Stimulated activated CD8-positive, alpha-beta memory T cell treated with anti-CD3 and anti-CD28 coated beads, Interleukin-4, amount 100 ng/mL, for 48 hours (primary cell): ENCODE data around the gene ZSCAN18.

Source experiments
- DNase-seq: peaks from one replicate; pipeline ENCODE4 v3.0.0-alpha.2; 2020

Gene ZSCAN18

DNA sequence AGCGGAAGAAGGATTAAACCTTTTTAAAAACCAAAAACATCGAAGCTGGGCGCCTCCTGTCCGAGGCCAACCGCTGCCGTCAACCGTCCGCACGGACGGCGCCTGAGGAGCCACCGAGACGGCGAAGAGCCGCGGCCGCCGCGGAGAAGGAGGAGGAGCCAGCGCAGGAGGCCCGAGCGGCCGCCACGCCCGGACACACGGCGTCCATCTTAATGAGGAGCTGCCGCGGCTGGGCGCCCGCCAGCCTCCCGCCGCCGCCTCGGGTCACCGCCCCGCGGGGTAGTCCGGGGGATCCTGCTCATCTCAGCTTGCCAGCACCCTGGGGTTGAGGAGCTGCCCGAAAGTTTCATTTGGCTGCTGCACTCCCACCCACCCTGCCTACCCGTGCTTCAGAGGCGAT is 53.6 kb downstream of the ZSCAN18 start:
- no peak for DNase-seq

GRCh38 chr19:58042495-58043340 is 55.3 kb downstream of the ZSCAN18 start:
- DNase-seq, result no peak

- no peak for DNase-seq
Observed at GRCh38 chr19:58040751-58041525, 57.1 kb downstream of the ZSCAN18 start.

GRCh38 chr19:58038688-58039204 is 59.3 kb downstream of the ZSCAN18 start:
- DNase-seq, result no peak

DNA sequence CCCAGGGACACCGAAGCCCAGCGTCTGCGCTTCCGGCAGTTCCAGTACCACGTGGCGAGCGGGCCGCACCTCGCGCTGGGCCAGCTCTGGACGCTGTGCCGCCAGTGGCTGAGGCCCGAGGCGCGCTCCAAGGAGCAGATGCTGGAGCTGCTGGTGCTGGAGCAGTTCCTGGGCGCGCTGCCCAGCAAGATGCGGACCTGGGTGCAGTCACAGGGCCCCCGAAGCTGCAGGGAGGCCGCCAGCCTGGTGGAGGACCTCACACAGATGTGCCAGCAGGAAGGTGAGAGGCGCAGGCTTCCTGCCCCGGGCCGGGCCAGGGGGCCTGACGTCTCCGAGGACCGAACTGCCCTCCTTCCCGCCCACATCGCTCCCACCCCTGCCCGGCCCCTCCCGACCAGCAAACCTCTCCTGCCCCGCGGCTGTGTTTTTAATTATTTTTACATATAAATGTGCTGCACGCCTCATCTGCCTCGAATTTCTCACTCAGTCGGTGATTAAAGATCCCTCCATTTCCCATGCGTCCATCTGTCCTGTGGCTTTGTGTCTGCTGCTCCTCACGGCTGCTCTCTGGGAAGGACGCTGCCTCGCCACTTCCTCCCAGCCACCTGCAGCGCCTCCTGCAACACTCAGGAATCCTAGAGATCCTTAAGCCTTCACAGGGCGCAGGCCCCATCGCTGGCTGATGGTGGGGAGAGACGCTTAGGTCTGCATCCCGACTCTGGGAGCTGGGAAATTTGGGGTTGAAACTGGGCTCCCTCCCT is 59.9 kb downstream of the ZSCAN18 start:
- DNase-seq, result no peak

DNA sequence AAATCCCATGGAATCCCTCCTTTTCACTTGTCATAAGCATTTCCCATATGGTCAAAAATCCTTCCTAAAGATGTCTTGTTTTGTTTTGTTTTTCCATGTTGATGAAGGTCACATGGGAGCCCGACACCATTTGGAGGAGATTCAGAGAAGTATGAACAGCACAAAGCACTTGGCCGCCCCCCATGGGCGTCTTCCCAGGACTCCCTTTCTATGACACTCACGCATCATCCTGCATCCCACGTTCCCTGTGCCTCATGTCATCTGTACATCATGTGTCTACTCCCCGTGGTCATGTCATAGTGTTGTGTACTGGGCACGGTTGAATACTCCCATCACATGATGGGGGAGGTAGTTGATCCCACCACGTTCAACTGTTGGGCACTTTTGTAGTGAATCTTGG is 62.2 kb downstream of the ZSCAN18 start:
- no peak for DNase-seq

- no peak for DNase-seq
Observed at GRCh38 chr19:58034477-58034793, 63.6 kb downstream of the ZSCAN18 start.
